ENCODE results near the gene COMMD6. TPM values are rescaled to one million over a fixed set of nuclear protein-coding genes. Genes with fewer than 3 reads are reported as not detected.

The COMMD6 gene
- total RNA-seq, 2 experiments from 2014 or later, result 81.3 to 87.6 TPM

DNA sequence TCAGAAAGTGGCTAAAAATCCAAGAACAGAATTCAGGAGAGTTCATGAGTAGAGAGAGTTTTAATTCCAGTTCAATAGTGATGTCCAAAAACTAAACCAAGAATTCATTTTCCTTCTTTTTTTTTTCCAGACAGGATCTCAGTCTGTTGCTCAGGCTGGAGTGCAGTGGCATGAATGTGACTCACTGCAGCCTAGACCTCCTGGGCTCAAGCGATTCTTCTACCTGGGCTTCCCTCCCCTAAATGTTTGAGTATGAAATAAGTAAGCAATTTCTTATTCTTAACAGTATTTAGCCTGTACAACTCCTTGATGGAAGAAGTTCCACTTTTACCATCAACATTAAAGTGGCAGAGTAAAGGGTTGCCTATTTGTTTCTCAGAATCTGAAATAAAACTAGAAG, 3.8 kb downstream of the COMMD6 start:
- POLR2A ChIA-PET, result interaction anchor here (0.7 kb wide), 1 partner anchor 90 kb away, joined by 3 read pairs; no protein-coding TSS in a partner anchor
- Histone ChIP-seq H3K4me1 (ENCODE audit: insufficient read depth, low read length, poor library complexity, severe bottlenecking) (peaks cover 16% of the 10 kb centered on the region), H2AFZ (ENCODE audit: low read length) (no peak overlapping the region), H3K9me2 (ENCODE audit: insufficient read depth, low read length) (no peaks in the 10 kb centered on the region), H3K36me3 (ENCODE audit: insufficient read depth, low read length) (peaks cover 27% of the 10 kb centered on the region; the same call in 1 of the 2 replicates), H4K20me1 (ENCODE audit: insufficient read depth, low read length) (no peaks in the 10 kb centered on the region), H3K27ac (ENCODE audit: low read depth, low read length, poor library complexity, severe bottlenecking) (no peak overlapping the region), H3K4me3 (ENCODE audit: low read depth, low read length, poor library complexity, severe bottlenecking) (no peak overlapping the region), H3K9me3 (ENCODE audit: low read length) (no peaks in the 10 kb centered on the region), H3K4me2 (ENCODE audit: low read length) (no peak overlapping the region), H3K79me2 (ENCODE audit: insufficient read depth, low read depth, low read length) (peaks cover 17% of the 10 kb centered on the region; the same call in 1 of the 2 replicates)
- BruUV-seq (replicated peaks), result no TSS peak
- no peak for DNase-seq (ENCODE audit: low spot score)
- intact Hi-C loops (cut with micrococcal nuclease; ENCODE audit: unreplicated experiment), result no loop called here
- CTCF ChIA-PET (ENCODE audit: unreplicated experiment), result no interaction called here
- TF ChIP-seq EZH2phosphoT487 (IDR thresholded peaks at IDR 0.05; ENCODE audit: borderline replicate concordance, low read depth, low read length), result no peak
- TF ChIP-seq, protein P1, sequence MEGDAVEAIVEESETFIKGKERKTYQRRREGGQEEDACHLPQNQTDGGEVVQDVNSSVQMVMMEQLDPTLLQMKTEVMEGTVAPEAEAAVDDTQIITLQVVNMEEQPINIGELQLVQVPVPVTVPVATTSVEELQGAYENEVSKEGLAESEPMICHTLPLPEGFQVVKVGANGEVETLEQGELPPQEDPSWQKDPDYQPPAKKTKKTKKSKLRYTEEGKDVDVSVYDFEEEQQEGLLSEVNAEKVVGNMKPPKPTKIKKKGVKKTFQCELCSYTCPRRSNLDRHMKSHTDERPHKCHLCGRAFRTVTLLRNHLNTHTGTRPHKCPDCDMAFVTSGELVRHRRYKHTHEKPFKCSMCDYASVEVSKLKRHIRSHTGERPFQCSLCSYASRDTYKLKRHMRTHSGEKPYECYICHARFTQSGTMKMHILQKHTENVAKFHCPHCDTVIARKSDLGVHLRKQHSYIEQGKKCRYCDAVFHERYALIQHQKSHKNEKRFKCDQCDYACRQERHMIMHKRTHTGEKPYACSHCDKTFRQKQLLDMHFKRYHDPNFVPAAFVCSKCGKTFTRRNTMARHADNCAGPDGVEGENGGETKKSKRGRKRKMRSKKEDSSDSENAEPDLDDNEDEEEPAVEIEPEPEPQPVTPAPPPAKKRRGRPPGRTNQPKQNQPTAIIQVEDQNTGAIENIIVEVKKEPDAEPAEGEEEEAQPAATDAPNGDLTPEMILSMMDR (conservative IDR thresholded peaks at IDR 0.05; ENCODE audit: low read length), result no peak

DNA sequence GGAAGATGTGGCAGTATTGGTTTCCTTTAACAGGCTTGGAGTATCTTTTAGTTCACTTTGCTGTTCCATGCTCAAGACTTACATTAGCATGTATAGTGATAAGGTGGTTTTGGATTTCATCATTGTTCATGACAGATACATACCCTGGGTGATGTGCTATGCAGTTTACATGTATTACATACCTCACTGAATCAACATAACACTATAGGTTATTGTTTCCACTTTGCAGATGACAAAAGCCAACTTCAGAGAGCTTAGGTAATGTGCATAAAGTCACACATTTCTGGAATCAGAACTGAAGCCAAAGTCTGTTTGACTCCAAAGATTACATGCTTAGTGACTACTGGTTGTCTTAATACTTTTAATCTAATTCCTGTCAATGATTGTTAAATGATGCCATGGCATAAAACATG, 7.1 kb downstream of the COMMD6 start:
- no peaks in the 10 kb centered on the region for H3K9me2 ChIP-seq (ENCODE audit: insufficient read depth, low read length)
- H3K4me3 ChIP-seq (ENCODE audit: low read depth, low read length, poor library complexity, severe bottlenecking), result no peak overlapping the region
- peaks cover 48% of the 10 kb centered on the region for H3K36me3 ChIP-seq (ENCODE audit: insufficient read depth, low read length)
- no peak overlapping the region for H3K4me2 ChIP-seq (ENCODE audit: low read length)
- H3K9me3 ChIP-seq (ENCODE audit: low read length), result no peaks in the 10 kb centered on the region
- DNase-seq (ENCODE audit: low spot score), result no peak
- no TSS peak for BruUV-seq (replicated peaks)
- H3K79me2 ChIP-seq (ENCODE audit: insufficient read depth, low read depth, low read length), result no peaks in the 10 kb centered on the region
- TF ChIP-seq EZH2phosphoT487 (IDR thresholded peaks at IDR 0.05; ENCODE audit: borderline replicate concordance, low read depth, low read length), result no peak
- TF ChIP-seq, protein P1 (conservative IDR thresholded peaks at IDR 0.05; ENCODE audit: low read length), result no peak
- H3K4me1 ChIP-seq (ENCODE audit: insufficient read depth, low read length, poor library complexity, severe bottlenecking), result no peaks in the 10 kb centered on the region
- H3K27ac ChIP-seq (ENCODE audit: low read depth, low read length, poor library complexity, severe bottlenecking), result no peak overlapping the region
- ChIA-PET POLR2A (interaction anchor here (0.7 to 1.7 kb wide), 6 partner anchors 10 to 327 kb away, joined by 3 to 5 read pairs (median 3); partner anchors contain the start of gene TBC1D4), CTCF (ENCODE audit: unreplicated experiment) (no interaction called here)
- intact Hi-C loops (cut with micrococcal nuclease; ENCODE audit: unreplicated experiment), result no loop called here
- no peaks in the 10 kb centered on the region for H4K20me1 ChIP-seq (ENCODE audit: insufficient read depth, low read length)
- H2AFZ ChIP-seq (ENCODE audit: low read length), result no peak overlapping the region

DNA sequence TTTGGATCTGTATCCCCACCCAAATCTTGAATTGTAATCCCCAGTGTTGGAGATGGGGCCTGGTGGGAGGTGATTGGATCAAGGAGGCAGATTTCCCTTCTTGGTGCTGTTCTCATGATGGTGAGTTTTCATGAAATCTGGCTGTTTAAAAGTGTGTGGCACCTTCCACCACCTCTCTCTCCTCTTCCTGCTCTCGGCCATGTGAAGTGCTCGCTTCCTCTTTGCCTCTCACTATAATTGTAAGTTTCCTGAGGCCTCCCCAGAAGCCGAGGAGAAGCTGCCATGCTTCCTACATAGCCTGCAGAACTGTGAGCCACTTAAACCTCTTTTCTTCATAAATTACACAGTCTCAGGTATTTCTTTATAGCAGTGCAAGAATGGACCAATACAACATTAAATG, 15.7 kb downstream of the COMMD6 start:
- peaks cover 17% of the 10 kb centered on the region for H3K36me3 ChIP-seq (ENCODE audit: insufficient read depth, low read length)
- TF ChIP-seq, protein P1 (conservative IDR thresholded peaks at IDR 0.05; ENCODE audit: low read length), result no peak
- TF ChIP-seq EZH2phosphoT487 (IDR thresholded peaks at IDR 0.05; ENCODE audit: borderline replicate concordance, low read depth, low read length), result no peak
- H3K9me2 ChIP-seq (ENCODE audit: insufficient read depth, low read length), result no peaks in the 10 kb centered on the region
- H3K9me3 ChIP-seq (ENCODE audit: low read length), result 0 out of 2 replicates have a peak, but pooled peaks cover 5% of the 10 kb centered on the region
- CTCF ChIA-PET (ENCODE audit: unreplicated experiment), result no interaction called here
- BruUV-seq (replicated peaks), result no TSS peak
- POLR2A ChIA-PET, result no interaction called here
- no peaks in the 10 kb centered on the region for H3K79me2 ChIP-seq (ENCODE audit: insufficient read depth, low read depth, low read length)
- H3K4me1 ChIP-seq (ENCODE audit: insufficient read depth, low read length, poor library complexity, severe bottlenecking), result no peaks in the 10 kb centered on the region
- H2AFZ ChIP-seq (ENCODE audit: low read length), result no peak overlapping the region
- no peak overlapping the region for H3K4me3 ChIP-seq (ENCODE audit: low read depth, low read length, poor library complexity, severe bottlenecking)
- DNase-seq (ENCODE audit: low spot score), result no peak
- intact Hi-C loops (cut with micrococcal nuclease; ENCODE audit: unreplicated experiment), result no loop called here
- H3K4me2 ChIP-seq (ENCODE audit: low read length), result no peak overlapping the region
- no peak overlapping the region for H3K27ac ChIP-seq (ENCODE audit: low read depth, low read length, poor library complexity, severe bottlenecking)
- H4K20me1 ChIP-seq (ENCODE audit: insufficient read depth, low read length), result no peaks in the 10 kb centered on the region

All from OCI-LY7 (cell line).